GM19043 (cell line): ENCODE measurements around the gene CCBE1.
A peak's percentile ranks its signal among the peaks of the same experiment; 100 is the strongest.

Experiments
- ATAC-seq: cut with Tn5 transposase; IDR thresholded peaks from one replicate; pipeline ENCODE4 v1.9.1; 2021; ENCODE audit warnings: low read depth; ENCODE audit not compliant: unreplicated experiment

CCBE1 gene

GRCh38 chr18:59428018-59428417 is 269.2 kb downstream of the CCBE1 start:
- ATAC-seq, result no peak

DNA sequence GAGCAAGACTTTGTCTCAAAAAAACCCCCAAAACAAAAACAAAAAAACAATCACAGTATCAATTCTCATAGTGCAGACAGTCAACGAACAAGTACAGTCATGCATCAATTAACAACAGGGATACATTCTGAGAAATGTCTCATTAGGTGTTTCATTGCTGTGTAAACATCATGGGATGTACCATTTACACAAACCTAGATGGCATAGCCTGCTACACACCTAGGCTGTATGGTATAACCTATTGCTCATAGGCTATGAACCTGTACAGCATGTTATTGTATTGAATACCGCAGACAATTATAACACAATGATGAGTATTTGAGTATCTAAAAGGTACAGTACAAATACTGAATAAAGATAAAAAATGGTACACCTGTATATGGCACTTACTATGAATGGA is 270.4 kb downstream of the CCBE1 start:
- no peak for ATAC-seq

- no peak for ATAC-seq
Measured at GRCh38 chr18:59423259-59423658, 274.0 kb downstream of the CCBE1 start.

DNA sequence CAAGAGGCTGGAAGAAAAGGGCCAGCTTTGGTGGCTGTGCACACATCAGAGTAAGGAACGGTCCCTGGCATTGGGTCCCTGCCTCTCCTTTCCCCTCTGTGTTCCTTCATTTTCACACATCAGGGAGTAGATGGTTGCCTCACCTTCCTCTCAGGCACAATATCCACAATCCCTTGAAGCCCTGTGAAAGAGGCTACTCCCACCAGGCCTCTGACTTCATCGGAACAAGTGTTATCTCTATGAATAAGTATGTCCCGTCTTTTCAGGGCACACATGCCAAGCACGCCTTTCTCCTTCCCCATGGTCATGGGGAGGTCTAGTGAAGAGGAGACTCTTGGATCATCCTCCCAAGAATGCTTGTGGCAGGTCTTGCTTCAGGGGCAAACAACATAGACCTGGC is 277.0 kb downstream of the CCBE1 start:
- no peak for ATAC-seq

DNA sequence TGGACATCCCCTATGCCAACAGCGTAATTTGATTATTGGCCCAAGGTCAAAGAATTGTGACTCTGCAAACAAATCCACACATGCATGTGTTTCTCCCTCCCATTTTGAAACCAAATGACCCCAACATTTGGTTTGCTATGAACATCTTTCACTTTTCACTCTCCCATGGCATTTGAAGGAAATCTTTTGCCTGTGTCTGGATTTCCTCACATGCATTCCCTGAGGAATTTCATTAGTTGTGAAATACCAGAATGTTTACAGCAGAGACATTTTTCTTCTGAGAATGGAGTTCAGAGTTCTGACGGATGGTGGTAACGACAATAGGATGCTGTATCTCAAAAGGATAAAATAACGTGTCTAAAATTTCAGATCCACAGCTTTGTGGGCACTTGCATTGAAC is 277.8 kb downstream of the CCBE1 start:
- no peak for ATAC-seq

- ATAC-seq, result no peak
Measured at GRCh38 chr18:59416818-59417217, 280.4 kb downstream of the CCBE1 start.

GRCh38 chr18:59414111-59414653 is 283.0 kb downstream of the CCBE1 start:
- no peak for ATAC-seq

DNA sequence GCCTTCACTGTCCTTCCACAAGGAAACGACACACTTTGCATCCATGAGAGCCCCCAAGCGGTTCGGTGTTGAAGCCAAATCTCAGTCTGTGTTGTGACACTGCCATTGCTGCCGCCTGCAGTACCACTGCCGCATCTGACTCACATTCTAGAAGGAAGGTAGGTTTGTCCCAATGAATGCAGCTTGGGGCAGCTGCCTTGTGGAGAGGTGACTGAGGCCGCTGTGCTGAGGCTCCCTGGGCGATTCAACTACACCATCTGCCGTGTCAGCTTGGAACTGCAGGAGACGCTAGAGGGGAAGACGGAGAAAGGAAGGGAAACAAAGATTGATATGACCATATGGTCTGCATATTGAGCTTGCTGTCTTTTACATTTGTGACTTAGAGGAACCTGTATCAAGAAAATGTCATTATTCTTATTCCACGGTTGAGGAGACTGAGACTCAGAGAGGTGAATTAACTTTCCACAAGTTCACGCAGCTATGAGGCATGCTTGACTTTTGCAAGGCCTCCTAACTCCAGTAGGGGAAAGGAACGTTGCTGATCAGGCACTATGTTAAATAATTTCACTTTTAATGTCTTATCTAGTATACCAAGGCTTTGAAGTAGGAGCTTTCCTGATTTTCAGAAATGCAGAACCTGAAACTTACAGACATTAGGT is 294.7 kb downstream of the CCBE1 start:
- peak; percentile 95 for ATAC-seq

GRCh38 chr18:59400407-59400806 is 296.8 kb downstream of the CCBE1 start:
- ATAC-seq, result no peak

DNA sequence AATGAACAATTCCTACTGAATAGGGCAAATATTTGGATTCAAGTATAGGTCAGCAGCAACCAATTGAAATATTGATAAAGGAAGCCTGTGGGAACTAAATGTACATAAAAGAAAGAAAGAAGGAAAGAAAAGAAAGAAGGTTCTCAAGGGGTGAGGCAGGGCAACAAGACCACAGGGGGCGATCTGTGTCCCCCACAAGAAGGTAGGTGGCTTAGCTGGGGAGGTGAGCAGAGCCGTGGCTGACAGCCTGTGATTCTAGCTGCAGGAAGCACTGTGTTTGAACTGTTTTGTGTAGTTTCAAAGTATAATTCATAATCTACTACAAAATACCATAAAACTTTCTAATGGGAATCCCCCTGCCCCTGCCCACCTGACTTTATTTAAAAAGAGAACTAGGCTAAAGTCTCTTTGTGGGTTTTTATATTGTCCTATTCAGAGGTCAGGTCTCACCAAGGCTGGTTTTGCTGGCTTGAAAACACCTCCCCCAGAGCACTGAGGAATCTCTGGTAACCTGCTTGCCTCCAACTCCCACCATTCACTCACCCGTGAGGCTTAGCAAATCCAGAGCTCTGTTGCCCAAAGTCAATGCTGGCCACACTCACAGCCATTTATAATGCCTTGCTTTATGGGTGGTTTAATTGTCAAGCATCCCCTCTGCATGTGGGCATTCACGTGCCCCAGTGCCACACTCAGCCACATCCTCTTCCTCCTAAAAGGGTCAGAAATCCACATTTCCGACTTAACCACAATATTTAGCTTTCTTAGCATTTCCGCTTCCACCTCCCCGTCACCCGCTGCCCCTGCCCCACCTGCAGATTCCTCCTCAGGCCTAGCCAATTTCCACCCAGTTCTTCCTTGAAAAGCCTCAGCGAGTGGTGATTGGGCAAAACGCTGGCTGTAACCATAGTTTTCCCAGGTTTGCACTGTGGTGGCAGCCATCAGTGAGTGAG is 301.7 kb downstream of the CCBE1 start:
- ATAC-seq, result no peak

GRCh38 chr18:59393381-59393780 is 303.8 kb downstream of the CCBE1 start:
- no peak for ATAC-seq

DNA sequence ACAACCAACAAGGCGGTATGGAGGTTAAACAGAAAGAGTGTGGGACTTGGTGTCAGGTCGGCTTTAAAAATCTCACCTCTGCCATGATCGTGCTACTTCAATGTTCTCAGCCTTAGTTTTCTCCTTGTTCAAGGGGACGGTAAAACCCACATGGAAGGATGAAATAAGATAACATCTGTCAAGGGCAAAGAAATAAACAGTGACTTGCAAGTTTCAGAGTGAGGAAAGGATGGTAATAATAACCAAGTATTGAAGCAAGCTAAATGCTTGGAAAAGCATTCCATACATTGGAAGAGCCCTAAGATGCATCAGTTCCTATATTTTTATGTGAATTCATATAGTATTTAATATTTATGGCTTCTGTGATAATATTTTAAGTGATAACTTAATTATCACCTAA is 308.4 kb downstream of the CCBE1 start:
- no peak for ATAC-seq

- ATAC-seq, result no peak
Measured at GRCh38 chr18:59387687-59388565, 309.3 kb downstream of the CCBE1 start.

DNA sequence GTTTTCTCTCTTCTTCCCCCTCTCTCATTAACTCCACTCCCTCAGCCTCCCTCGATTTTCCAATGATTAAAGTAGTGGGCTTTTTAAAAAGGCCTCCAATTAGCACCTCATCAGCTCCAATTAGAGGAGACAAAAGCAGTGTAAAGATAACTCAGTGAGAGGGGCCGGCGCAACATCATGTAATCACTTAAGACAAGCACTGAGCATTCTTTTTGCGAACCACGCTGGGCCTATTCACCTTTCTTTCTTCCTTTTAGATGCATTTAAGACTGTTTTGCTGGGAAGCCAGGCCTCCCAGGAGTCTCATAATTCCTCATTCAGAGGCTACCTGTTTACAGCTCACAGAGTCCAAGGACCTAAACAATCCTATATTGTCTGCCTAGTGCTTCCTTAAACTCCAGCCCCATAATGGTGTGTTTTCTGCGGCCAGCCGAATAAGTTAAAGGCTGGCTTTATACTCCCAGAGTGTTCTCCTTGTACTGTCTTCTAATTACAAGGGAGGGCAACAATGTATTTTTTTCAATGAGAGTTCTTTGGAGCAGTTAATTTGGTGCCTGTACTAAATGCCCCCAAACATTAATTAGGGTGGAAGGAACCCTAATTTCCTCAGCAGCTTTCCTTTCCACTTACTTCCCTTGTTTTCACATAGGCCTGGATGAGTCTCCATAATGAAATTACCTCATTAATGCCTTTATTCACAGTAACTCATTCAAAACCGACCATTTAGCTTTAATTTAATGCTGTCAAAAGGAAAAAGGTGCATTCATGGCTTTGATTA is 310.1 kb downstream of the CCBE1 start:
- ATAC-seq, result no peak

GRCh38 chr18:59385191-59385590 is 312.0 kb downstream of the CCBE1 start:
- no peak for ATAC-seq

DNA sequence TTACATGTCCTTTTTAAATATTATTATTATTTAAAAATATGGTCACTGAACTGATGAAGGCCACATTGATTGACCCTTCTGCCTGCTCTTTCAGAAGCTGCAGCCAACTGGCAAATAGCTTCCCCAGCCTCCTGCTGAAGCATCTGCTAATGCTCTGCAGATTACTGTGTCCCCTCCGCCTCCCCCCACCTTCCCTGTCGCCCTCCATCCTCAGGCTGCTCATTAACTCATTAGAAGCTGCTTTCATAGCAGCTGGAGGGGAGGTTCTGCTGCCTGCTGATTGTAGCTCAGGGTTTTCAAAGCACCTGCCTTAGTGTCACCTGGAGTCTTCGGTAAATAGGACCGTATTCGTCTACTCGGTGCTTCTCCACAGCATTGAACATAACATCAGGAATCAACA is 313.4 kb downstream of the CCBE1 start:
- ATAC-seq, result no peak

DNA sequence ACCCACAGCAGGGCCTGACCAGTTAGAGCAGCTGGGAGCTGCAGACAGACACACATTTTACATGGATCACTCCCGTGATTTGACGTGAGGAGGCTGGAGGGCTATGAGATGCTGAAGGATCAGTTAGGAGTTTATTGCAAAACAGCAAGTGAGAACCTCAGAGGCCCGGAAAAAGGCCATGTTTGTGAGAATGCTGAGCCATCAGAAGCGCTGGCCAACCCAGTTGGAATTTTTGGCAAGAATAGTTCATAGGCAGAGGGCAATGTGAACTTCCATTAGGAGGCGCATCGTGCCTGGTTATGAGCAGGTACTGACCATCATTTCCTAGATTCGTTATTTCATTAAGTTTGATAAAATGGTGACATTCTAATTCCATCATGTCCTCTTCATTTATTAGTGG is 314.8 kb downstream of the CCBE1 start:
- ATAC-seq, result no peak

DNA sequence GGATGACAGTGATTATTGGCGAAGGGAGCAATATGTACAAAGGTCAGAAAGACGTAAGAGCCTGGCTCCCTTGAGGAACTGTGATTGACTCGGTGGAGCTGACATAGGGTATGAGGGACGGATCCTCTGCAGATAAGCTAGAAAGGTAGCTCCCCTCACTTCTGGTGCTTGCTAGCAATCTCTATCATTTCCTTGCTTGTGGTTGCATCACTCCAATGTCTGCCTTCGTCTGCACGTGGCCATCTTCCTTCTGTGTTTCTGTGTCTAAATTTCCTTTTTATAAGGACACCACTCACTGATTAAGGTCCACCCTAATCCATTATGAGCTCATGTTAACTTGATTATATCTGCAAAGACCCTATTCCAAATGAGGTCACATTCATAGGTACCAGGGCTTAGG is 315.3 kb downstream of the CCBE1 start:
- no peak for ATAC-seq
